ENCODE data around the gene RUNX3.

The RUNX3 gene

GRCh38 chr1:24881034-24881433 is 49.0 kb downstream of the RUNX3 start:
- H3K27me3 ChIP-seq (ENCODE audit: control insufficient read depth, insufficient read depth, low read length), result no peaks in the 10 kb centered on the region
- H3K9me3 ChIP-seq (ENCODE audit: control insufficient read depth, insufficient read depth, low read depth, low read length), result no peaks in the 10 kb centered on the region
- peaks cover 6% of the 10 kb centered on the region; the same call in 1 of the 2 replicates for H3K4me1 ChIP-seq (ENCODE audit: control insufficient read depth, insufficient read depth, low read length)
- H3K4me3 ChIP-seq (ENCODE audit: low read depth, low read length), result no peak overlapping the region
- no peak overlapping the region for H3K9ac ChIP-seq (ENCODE audit: low read length)
- H3K36me3 ChIP-seq (ENCODE audit: control insufficient read depth, insufficient read depth, low read length), result no peaks in the 10 kb centered on the region
- H3K27ac ChIP-seq (ENCODE audit: low read depth, low read length), result no peak overlapping the region

DNA sequence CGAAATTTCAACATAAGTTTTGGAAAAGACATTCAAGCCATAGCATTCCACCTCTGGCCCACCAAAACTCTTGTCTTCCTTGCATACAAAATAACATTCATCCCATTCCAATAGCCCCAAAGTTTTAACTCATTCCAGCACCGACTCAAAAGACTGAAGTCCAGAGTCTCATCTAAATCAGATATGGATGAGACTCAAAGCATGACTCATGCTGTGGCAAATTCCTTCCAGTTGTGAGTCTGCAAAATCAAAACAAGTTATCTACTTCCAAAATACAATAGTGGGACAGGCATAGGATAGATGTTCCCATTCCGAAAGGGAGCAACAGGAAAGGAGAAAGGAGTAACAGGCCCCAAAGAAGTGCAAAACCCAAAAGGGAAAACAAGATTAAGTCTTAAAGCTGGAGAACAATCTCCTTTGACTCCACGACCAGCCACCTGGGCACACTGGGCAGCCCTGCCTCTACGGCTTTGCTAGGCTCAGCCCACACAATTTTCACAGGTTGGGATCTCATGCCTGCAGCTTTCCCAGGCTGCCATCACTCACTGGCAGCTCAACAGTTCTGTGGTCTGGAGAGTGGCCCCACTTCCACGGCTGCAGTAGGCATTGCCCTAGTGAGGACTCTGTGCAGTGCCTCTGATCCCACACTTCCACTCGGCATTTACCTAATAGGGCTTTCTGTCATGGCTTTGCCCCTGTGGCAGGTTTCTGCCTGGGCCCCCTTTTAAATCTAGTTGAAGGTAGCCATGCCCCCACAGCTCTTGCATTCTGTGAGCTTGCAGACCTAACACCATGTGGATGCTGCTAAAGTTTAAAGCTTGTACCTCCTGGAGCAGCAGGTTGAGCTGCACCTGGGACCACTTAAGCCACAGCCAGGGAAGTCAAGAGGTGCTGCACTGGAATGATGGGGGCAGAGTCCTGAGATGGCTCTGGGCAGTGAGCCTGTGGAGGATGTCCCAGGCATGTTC is 51.0 kb downstream of the RUNX3 start:
- Histone ChIP-seq H3K4me1 (ENCODE audit: control insufficient read depth, insufficient read depth, low read length) (peaks cover 20% of the 10 kb centered on the region), H3K4me3 (ENCODE audit: low read depth, low read length) (no peak overlapping the region), H3K27me3 (ENCODE audit: control insufficient read depth, insufficient read depth, low read length) (no peaks in the 10 kb centered on the region), H3K36me3 (ENCODE audit: control insufficient read depth, insufficient read depth, low read length) (no peaks in the 10 kb centered on the region), H3K9ac (ENCODE audit: low read length) (no peak overlapping the region), H3K27ac (ENCODE audit: low read depth, low read length) (no peak overlapping the region), H3K9me3 (ENCODE audit: control insufficient read depth, insufficient read depth, low read depth, low read length) (no peaks in the 10 kb centered on the region)

DNA sequence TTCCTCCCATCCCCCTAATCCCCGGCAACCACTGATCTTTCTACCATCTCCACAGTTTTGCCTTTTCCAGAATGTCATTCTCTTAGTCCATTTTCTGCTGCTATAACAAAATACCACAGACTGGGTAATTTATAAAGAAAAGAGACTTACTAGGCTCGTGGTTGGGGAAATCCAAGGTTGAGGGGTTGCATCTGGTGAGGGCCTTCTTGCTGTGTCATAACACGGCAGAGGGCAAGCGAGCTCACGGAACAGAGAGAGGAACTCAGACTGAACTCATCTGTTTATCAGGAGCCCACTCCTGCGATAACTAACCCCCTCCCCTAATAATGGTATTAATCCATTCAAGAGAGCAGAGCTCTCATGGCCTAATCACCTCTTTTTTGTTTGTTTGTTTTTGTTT is 52.0 kb downstream of the RUNX3 start:
- Histone ChIP-seq H3K4me1 (ENCODE audit: control insufficient read depth, insufficient read depth, low read length) (peaks cover 20% of the 10 kb centered on the region), H3K27me3 (ENCODE audit: control insufficient read depth, insufficient read depth, low read length) (no peaks in the 10 kb centered on the region), H3K36me3 (ENCODE audit: control insufficient read depth, insufficient read depth, low read length) (no peaks in the 10 kb centered on the region), H3K9me3 (ENCODE audit: control insufficient read depth, insufficient read depth, low read depth, low read length) (no peaks in the 10 kb centered on the region), H3K9ac (ENCODE audit: low read length) (no peak overlapping the region), H3K4me3 (ENCODE audit: low read depth, low read length) (no peak overlapping the region), H3K27ac (ENCODE audit: low read depth, low read length) (no peak overlapping the region)

DNA sequence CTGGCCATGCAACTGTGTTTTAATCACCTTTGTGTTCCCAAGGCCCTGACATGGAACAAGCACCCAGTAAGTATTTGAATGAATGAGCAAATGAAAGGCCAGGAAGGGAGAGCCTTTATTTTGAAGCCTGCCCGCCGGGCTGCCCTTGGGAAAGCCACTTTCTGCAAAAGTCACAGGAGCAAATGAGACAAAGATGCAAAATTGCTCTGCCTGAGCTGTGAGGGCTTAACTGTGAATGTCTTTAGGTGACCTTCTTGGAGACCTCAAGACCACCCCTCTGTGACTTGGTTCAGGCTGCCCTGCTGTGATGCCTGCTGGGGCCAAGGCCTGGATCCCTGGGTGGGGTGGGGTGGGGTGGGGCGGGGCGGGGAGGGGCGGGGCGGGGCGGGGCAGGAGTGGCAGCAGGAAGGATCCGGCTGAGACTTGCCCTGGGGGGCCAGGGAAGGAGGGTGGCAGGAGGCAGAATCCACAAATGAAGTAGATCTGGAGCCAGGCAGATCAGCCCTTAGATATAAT is 54.0 kb downstream of the RUNX3 start:
- no peaks in the 10 kb centered on the region for H3K36me3 ChIP-seq (ENCODE audit: control insufficient read depth, insufficient read depth, low read length)
- peaks cover 20% of the 10 kb centered on the region for H3K4me1 ChIP-seq (ENCODE audit: control insufficient read depth, insufficient read depth, low read length)
- no peak overlapping the region for H3K4me3 ChIP-seq (ENCODE audit: low read depth, low read length)
- H3K27me3 ChIP-seq (ENCODE audit: control insufficient read depth, insufficient read depth, low read length), result no peaks in the 10 kb centered on the region
- H3K9ac ChIP-seq (ENCODE audit: low read length), result peak overlapping the region; percentile 49
- H3K27ac ChIP-seq (ENCODE audit: low read depth, low read length), result no peak overlapping the region
- no peaks in the 10 kb centered on the region for H3K9me3 ChIP-seq (ENCODE audit: control insufficient read depth, insufficient read depth, low read depth, low read length)

- H3K9ac ChIP-seq (ENCODE audit: low read length), result no peak overlapping the region
- H3K27me3 ChIP-seq (ENCODE audit: control insufficient read depth, insufficient read depth, low read length), result no peaks in the 10 kb centered on the region
- H3K27ac ChIP-seq (ENCODE audit: low read depth, low read length), result no peak overlapping the region
- no peaks in the 10 kb centered on the region for H3K9me3 ChIP-seq (ENCODE audit: control insufficient read depth, insufficient read depth, low read depth, low read length)
- no peaks in the 10 kb centered on the region for H3K36me3 ChIP-seq (ENCODE audit: control insufficient read depth, insufficient read depth, low read length)
- peaks cover 20% of the 10 kb centered on the region for H3K4me1 ChIP-seq (ENCODE audit: control insufficient read depth, insufficient read depth, low read length)
- no peak overlapping the region for H3K4me3 ChIP-seq (ENCODE audit: low read depth, low read length)
Measured at GRCh38 chr1:24875257-24875656, 54.8 kb downstream of the RUNX3 start.

DNA sequence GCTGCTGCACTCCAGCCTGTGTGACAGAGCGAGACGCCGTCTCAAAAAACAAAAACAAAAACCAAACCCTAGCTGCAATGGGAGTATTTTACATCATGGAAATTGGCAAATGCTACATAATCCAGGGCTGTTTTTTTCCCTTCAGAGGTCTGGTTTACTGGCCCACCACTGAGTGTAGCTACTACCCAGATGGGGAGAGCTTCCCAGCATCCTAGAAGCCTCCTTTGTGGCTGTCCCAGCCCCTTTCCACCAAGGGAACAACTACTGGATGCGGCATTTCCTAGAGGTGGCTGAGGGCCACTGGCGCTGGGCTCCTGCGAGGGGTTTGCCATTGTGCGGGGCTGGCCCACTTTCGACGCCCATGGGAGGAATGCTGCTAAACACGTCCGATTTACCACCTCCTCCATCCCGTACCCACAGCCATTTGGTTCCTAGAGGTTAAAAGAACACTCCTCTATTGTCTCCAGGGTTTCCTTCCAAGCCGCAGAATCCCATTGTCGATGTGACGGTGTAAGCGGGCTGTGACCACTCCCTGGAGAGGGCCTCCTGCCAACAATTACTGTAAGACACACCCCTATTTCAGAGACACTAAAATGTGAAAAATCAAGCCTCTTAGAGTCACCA is 55.4 kb downstream of the RUNX3 start:
- H3K27ac ChIP-seq (ENCODE audit: low read depth, low read length), result no peak overlapping the region
- no peak overlapping the region for H3K4me3 ChIP-seq (ENCODE audit: low read depth, low read length)
- no peaks in the 10 kb centered on the region for H3K36me3 ChIP-seq (ENCODE audit: control insufficient read depth, insufficient read depth, low read length)
- no peak overlapping the region for H3K9ac ChIP-seq (ENCODE audit: low read length)
- peaks cover 20% of the 10 kb centered on the region for H3K4me1 ChIP-seq (ENCODE audit: control insufficient read depth, insufficient read depth, low read length)
- H3K9me3 ChIP-seq (ENCODE audit: control insufficient read depth, insufficient read depth, low read depth, low read length), result no peaks in the 10 kb centered on the region
- H3K27me3 ChIP-seq (ENCODE audit: control insufficient read depth, insufficient read depth, low read length), result no peaks in the 10 kb centered on the region

DNA sequence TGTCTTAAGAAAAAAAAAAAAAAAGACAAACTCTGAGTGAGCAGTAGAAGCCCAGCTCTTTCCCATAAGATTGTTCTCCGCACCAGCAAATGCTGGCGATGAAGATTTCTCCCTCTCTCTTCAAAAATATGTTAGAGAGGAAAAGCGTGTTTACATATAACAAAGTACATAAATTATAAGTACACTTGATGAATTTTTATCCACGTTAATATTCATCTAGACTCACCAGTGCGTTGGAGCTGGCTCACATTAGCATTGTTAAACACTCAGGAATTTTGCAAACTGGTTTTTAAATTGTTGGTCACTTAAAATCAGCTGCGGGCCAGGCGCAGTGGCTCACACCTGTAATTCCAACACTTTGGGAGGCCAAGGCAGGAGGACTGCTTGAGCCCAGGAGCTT is 56.0 kb downstream of the RUNX3 start:
- no peak overlapping the region for H3K9ac ChIP-seq (ENCODE audit: low read length)
- no peaks in the 10 kb centered on the region for H3K9me3 ChIP-seq (ENCODE audit: control insufficient read depth, insufficient read depth, low read depth, low read length)
- H3K36me3 ChIP-seq (ENCODE audit: control insufficient read depth, insufficient read depth, low read length), result no peaks in the 10 kb centered on the region
- no peak overlapping the region for H3K4me3 ChIP-seq (ENCODE audit: low read depth, low read length)
- H3K4me1 ChIP-seq (ENCODE audit: control insufficient read depth, insufficient read depth, low read length), result peaks cover 20% of the 10 kb centered on the region
- no peak overlapping the region for H3K27ac ChIP-seq (ENCODE audit: low read depth, low read length)
- no peaks in the 10 kb centered on the region for H3K27me3 ChIP-seq (ENCODE audit: control insufficient read depth, insufficient read depth, low read length)

GRCh38 chr1:24873148-24873547 is 56.9 kb downstream of the RUNX3 start:
- Histone ChIP-seq H3K9ac (ENCODE audit: low read length) (no peak overlapping the region), H3K36me3 (ENCODE audit: control insufficient read depth, insufficient read depth, low read length) (no peaks in the 10 kb centered on the region), H3K27ac (ENCODE audit: low read depth, low read length) (no peak overlapping the region), H3K27me3 (ENCODE audit: control insufficient read depth, insufficient read depth, low read length) (no peaks in the 10 kb centered on the region), H3K4me3 (ENCODE audit: low read depth, low read length) (no peak overlapping the region), H3K4me1 (ENCODE audit: control insufficient read depth, insufficient read depth, low read length) (peaks cover 20% of the 10 kb centered on the region), H3K9me3 (ENCODE audit: control insufficient read depth, insufficient read depth, low read depth, low read length) (no peaks in the 10 kb centered on the region)

GRCh38 chr1:24872061-24872850 is 57.8 kb downstream of the RUNX3 start:
- Histone ChIP-seq H3K9me3 (ENCODE audit: control insufficient read depth, insufficient read depth, low read depth, low read length) (no peaks in the 10 kb centered on the region), H3K4me3 (ENCODE audit: low read depth, low read length) (no peak overlapping the region), H3K4me1 (ENCODE audit: control insufficient read depth, insufficient read depth, low read length) (peaks cover 20% of the 10 kb centered on the region)

DNA sequence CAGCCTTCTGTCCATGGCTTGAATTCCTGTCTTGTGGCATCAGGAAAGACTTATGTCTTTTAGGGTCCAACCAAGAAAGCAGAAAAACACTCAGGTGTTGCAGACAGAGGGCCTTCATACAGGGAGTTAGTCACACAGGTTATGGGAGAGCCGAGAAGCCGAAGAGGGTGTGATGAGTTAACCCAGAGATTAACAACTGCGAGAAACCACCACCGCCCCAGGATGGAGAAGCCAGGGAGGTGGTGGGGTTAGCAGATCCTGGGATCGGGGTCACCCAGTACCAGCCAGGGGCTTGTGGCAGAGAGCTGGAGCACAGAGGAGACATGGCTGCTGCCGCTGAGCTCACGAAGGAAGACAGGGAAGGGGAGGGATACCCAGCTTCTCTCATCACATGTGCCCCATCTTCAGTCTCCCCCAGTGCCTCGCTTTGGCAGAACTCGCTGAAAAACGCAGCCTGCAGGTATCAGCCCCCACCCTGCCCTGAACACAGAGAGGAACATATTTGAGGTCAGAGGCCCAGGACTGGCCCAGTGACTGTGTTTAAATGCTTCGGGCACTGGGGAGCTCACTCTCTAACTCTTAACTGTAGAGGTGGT is 58.7 kb downstream of the RUNX3 start:
- no peaks in the 10 kb centered on the region for H3K27me3 ChIP-seq (ENCODE audit: control insufficient read depth, insufficient read depth, low read length)
- no peaks in the 10 kb centered on the region for H3K36me3 ChIP-seq (ENCODE audit: control insufficient read depth, insufficient read depth, low read length)
- H3K27ac ChIP-seq (ENCODE audit: low read depth, low read length), result no peak overlapping the region
- peaks cover 16% of the 10 kb centered on the region for H3K4me1 ChIP-seq (ENCODE audit: control insufficient read depth, insufficient read depth, low read length)
- no peaks in the 10 kb centered on the region for H3K9me3 ChIP-seq (ENCODE audit: control insufficient read depth, insufficient read depth, low read depth, low read length)
- no peak overlapping the region for H3K4me3 ChIP-seq (ENCODE audit: low read depth, low read length)
- no peak overlapping the region for H3K9ac ChIP-seq (ENCODE audit: low read length)

More at GRCh38 chr1:24872061-24872850, 57.8 kb downstream of the RUNX3 start:
- Histone ChIP-seq H3K9ac (ENCODE audit: low read length) (no peak overlapping the region), H3K36me3 (ENCODE audit: control insufficient read depth, insufficient read depth, low read length) (no peaks in the 10 kb centered on the region), H3K27ac (ENCODE audit: low read depth, low read length) (no peak overlapping the region), H3K27me3 (ENCODE audit: control insufficient read depth, insufficient read depth, low read length) (no peaks in the 10 kb centered on the region)

Data from HUES6 (cell line).